Heart left ventricle (tissue), 13 donors: ENCODE results near the gene ELAVL3.

Experiments used
- CTCF ChIP-seq, 12 donors: fragments of 200-600 bp; sonication (generic) in 4 of 12; IDR thresholded peaks; one replicate each; pipeline versions ENCODE4 v1.5.0 to v1.8.0; 2018 to 2022; ENCODE audit warnings: antibody characterized with exemption in 12 of 12, mild to moderate bottlenecking in 5 of 12
- POLR2A ChIP-seq, 2 donors: fragments of 450-650 bp; IDR thresholded peaks; one replicate each; pipeline ENCODE4 v1.6.1; 2017; ENCODE audit warnings: antibody characterized with exemption in 2 of 2, mild to moderate bottlenecking in 2 of 2, moderate library complexity in 2 of 2
- donor health status: ischemic (EF 13 %, LVEDD 7.1; RV severe dilation, severe dysfunction).
- donor health status: DM: no; HTN: yes; CAD: no.
- donor health status: DM: no; HTN: no; CAD: no.
- donor health status: ischemic (EF 25% LVEDD 6.9; RV normal size, moderate dysfunction).
- donor health status: ischemic (EF 25% LVEDD 5.7; RV mildly dilated, moderate dysfunction).
- donor health status: ischemic (EF 35%, LVEDD 5.7; RV mildly dilated, moderate dysfunction).
- donor health status: nonischemic (EF 11% LVEDD 7.7; RV severe dilation, severe dysfunction).
- donor health status: DM: yes; HTN: yes; CAD: no.
- donor health status: PGD.
- donor health status: ischemic (EF 29% LVEDD 5.4; RV normal size, mild dysfunction).
- donor health status: nonischemic (EF 23%, LVEDD 6.1; RV moderate dilation, normal function).

GRCh38 chr19:11528551-11529341, 47.9 kb upstream of the ELAVL3 start, which contains the start of gene ECSIT:
- TF ChIP-seq CTCF (IDR thresholded peaks at IDR 0.05) (no peak), POLR2A (IDR thresholded peaks at IDR 0.05) (peak in 1 of 2 donors; percentile 64)
